GM18868 (cell line): ENCODE measurements around the gene PRXL2B.
"Not testable (repeated sequence)": the region's sequence is repeated elsewhere in the genome, so short reads cannot be mapped to it uniquely, and the experiment has no call there.

Experiments
- ATAC-seq: cut with Tn5 transposase; IDR thresholded peaks from one replicate; pipeline ENCODE4 v1.9.1; 2021; ENCODE audit warnings: mild to moderate bottlenecking, moderate library complexity; ENCODE audit not compliant: unreplicated experiment

The PRXL2B gene

GRCh38 chr1:2550309-2550861, 36.2 kb upstream of the PRXL2B start:
- ATAC-seq: not testable (repeated sequence)

GRCh38 chr1:2551544-2551943, 35.0 kb upstream of the PRXL2B start:
- not testable (repeated sequence) for ATAC-seq

GRCh38 chr1:2552189-2552588, 34.4 kb upstream of the PRXL2B start:
- ATAC-seq: no peak

GRCh38 chr1:2553076-2553475, 33.5 kb upstream of the PRXL2B start:
- ATAC-seq: not testable (repeated sequence)

- ATAC-seq: no peak
Measured at GRCh38 chr1:2553871-2554620, 32.5 kb upstream of the PRXL2B start.

- no peak for ATAC-seq
Measured at GRCh38 chr1:2554621-2555387, 31.8 kb upstream of the PRXL2B start.

GRCh38 chr1:2555634-2556276, 30.8 kb upstream of the PRXL2B start:
- peak; percentile 30 for ATAC-seq

GRCh38 chr1:2556277-2556677, 30.3 kb upstream of the PRXL2B start, which contains the start of gene TNFRSF14:
TNFRSF14 (plus strand) TSS chr1:2556371; CDS start chr1:2556665, 294 bp downstream.
- peak; percentile 30 for ATAC-seq

GRCh38 chr1:2556678-2557481, 29.7 kb upstream of the PRXL2B start:
- ATAC-seq: no peak

- ATAC-seq: no peak
Measured at GRCh38 chr1:2557482-2558400, 28.8 kb upstream of the PRXL2B start.

- no peak for ATAC-seq
Measured at GRCh38 chr1:2558420-2558819, 28.2 kb upstream of the PRXL2B start.

- no peak for ATAC-seq
Measured at GRCh38 chr1:2558861-2559260, 27.7 kb upstream of the PRXL2B start.

- ATAC-seq: no peak
Measured at GRCh38 chr1:2559509-2560298, 26.9 kb upstream of the PRXL2B start.

GRCh38 chr1:2560299-2561073, 26.1 kb upstream of the PRXL2B start:
- no peak for ATAC-seq

GRCh38 chr1:2561446-2561845, 25.1 kb upstream of the PRXL2B start:
- no peak for ATAC-seq

GRCh38 chr1:2561898-2562895, 24.4 kb upstream of the PRXL2B start:
- ATAC-seq: no peak

GRCh38 chr1:2563205-2563604, 23.4 kb upstream of the PRXL2B start:
- no peak for ATAC-seq
